GM19324 (cell line): Measurements from ENCODE around the gene ACTR3C.

ENCODE experiments used
- ATAC-seq: cut with Tn5 transposase; IDR thresholded peaks from one replicate; pipeline ENCODE4 v1.9.1; 2021; ENCODE audit warnings: mild to moderate bottlenecking, moderate library complexity; ENCODE audit not compliant: unreplicated experiment, low FRiP score

Gene ACTR3C

GRCh38 chr7:150322833-150323681 is at the start of gene ACTR3C, which contains the start of gene LRRC61:
TSS of gene ACTR3C (minus strand) at chr7:150323545. CDS start at chr7:150295296, 28,249 bp downstream.
TSS of gene LRRC61 (plus strand) at chr7:150323355. CDS start at chr7:150336862, 13,507 bp downstream.
- ATAC-seq, result peak; percentile 67

GRCh38 chr7:150372271-150373048 is 49.1 kb upstream of the ACTR3C start:
- ATAC-seq, result no peak

GRCh38 chr7:150371996-150372270 is 48.6 kb upstream of the ACTR3C start:
- ATAC-seq, result no peak

GRCh38 chr7:150371131-150371995 is 48.0 kb upstream of the ACTR3C start:
- ATAC-seq, result no peak

- no peak for ATAC-seq
These were observed 47.3 kb upstream of the ACTR3C start for GRCh38 chr7:150370612-150371071.

GRCh38 chr7:150369748-150370501 is 46.6 kb upstream of the ACTR3C start:
- no peak for ATAC-seq

- peak; percentile 37 for ATAC-seq
These were observed 45.8 kb upstream of the ACTR3C start for GRCh38 chr7:150368884-150369747.

GRCh38 chr7:150368096-150368883 is 44.9 kb upstream of the ACTR3C start, which contains the start of gene REPIN1:
TSS of gene REPIN1 (plus strand) at chr7:150368822. CDS start at chr7:150369712, 890 bp downstream.
- ATAC-seq, result peak; percentile 54

GRCh38 chr7:150367677-150368095 is 44.3 kb upstream of the ACTR3C start:
- no peak for ATAC-seq

GRCh38 chr7:150365673-150366398 is 42.5 kb upstream of the ACTR3C start:
- ATAC-seq, result no peak

- ATAC-seq, result no peak
These were observed 41.8 kb upstream of the ACTR3C start for GRCh38 chr7:150365194-150365593.

- ATAC-seq, result no peak
These were observed 40.5 kb upstream of the ACTR3C start for GRCh38 chr7:150363872-150364271.

- ATAC-seq, result no peak
These were observed 40.0 kb upstream of the ACTR3C start for GRCh38 chr7:150363370-150363769.

GRCh38 chr7:150361807-150362621 is 38.7 kb upstream of the ACTR3C start:
- ATAC-seq, result no peak

- no peak for ATAC-seq
These were observed 38.1 kb upstream of the ACTR3C start for GRCh38 chr7:150361402-150361801.

GRCh38 chr7:150360363-150361058 is 37.2 kb upstream of the ACTR3C start:
- ATAC-seq, result no peak
